Measurements from ENCODE around the gene SORCS2.

DNA sequence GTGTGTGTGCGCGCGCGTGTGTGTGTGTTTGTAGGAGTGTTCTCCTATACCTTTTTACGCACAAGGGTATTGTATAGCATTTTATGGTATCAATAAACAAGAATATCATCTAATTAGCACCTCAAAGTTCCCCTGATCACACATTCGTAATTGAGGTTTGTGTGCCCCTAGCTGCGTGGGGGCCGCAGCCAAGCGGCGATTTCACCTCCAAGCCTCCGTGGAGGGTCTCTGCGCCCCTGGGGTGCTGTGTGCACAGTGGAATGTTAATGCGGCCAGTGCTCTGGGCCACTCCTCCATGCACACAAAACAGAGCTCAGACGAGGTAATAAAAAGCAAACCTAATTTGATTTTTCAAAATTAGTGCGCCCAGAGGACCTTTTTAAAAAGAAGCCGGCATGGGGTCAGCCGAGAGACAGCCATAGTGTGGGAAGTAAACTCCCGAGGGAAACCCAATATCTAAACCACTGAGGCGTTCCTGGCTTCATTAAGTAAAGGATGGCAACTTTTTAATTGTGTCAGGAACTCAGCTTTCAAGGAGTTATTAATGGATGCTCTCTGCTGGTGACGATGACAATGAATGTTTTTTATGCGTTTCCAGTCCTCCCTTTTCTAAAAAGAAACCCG, 110.6 kb downstream of the SORCS2 start:
- TF ChIP-seq POLR2A (IDR thresholded peaks at IDR 0.05), result no peak
- TF ChIP-seq, protein P1, sequence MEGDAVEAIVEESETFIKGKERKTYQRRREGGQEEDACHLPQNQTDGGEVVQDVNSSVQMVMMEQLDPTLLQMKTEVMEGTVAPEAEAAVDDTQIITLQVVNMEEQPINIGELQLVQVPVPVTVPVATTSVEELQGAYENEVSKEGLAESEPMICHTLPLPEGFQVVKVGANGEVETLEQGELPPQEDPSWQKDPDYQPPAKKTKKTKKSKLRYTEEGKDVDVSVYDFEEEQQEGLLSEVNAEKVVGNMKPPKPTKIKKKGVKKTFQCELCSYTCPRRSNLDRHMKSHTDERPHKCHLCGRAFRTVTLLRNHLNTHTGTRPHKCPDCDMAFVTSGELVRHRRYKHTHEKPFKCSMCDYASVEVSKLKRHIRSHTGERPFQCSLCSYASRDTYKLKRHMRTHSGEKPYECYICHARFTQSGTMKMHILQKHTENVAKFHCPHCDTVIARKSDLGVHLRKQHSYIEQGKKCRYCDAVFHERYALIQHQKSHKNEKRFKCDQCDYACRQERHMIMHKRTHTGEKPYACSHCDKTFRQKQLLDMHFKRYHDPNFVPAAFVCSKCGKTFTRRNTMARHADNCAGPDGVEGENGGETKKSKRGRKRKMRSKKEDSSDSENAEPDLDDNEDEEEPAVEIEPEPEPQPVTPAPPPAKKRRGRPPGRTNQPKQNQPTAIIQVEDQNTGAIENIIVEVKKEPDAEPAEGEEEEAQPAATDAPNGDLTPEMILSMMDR (IDR thresholded peaks at IDR 0.05), result no peak

Data from esophagus squamous epithelium (tissue), 4 donors.